Stimulated activated CD4-positive, alpha-beta T cell treated with anti-CD3 and anti-CD28 coated beads, Interleukin-12 subunit alpha, Interleukin-12 subunit beta, amount 100 ng/mL, for 48 hours (primary cell): ENCODE measurements around the gene CLASP1.
A peak's percentile ranks its signal among the peaks of the same experiment; 100 is the strongest.
"Not testable (repeated sequence)": the region's sequence is repeated elsewhere in the genome, so short reads cannot be mapped to it uniquely, and the experiment has no call there.

Experiments
- DNase-seq, 3 donors: peaks; one replicate each; pipeline ENCODE4 v3.0.0-alpha.2; 2020; ENCODE audit warnings: low read depth in 2 of 3, low spot score in 1 of 3

CLASP1 gene

DNA sequence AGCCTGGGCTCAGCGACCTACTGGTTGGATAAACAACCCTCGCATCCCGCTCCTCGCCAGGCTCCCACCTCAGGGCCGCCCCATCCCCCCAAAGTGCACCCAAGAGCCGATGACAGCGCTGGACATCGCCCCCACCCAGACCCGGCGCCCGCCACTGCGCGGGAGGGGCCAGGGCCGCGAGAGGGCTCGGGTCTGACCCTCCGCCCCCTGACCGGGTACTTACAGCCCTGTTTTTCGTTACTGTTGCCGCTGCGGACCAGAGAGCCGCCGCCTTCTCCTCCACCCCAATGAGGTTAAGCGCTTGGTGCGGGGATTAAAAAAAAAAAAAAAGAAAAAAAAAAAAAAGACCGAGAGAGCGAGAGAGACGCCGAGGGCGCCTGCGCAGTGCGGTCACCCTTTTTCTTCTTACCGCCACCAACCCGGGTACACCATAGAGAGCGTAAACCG, at the start of gene CLASP1:
CLASP1 (minus strand) TSS at position 314 of the 447 bp plus-strand sequence. CDS start 43,567 bp downstream, outside the sequence.
- peak; percentile 8 to 31 (median 21) for DNase-seq

DNA sequence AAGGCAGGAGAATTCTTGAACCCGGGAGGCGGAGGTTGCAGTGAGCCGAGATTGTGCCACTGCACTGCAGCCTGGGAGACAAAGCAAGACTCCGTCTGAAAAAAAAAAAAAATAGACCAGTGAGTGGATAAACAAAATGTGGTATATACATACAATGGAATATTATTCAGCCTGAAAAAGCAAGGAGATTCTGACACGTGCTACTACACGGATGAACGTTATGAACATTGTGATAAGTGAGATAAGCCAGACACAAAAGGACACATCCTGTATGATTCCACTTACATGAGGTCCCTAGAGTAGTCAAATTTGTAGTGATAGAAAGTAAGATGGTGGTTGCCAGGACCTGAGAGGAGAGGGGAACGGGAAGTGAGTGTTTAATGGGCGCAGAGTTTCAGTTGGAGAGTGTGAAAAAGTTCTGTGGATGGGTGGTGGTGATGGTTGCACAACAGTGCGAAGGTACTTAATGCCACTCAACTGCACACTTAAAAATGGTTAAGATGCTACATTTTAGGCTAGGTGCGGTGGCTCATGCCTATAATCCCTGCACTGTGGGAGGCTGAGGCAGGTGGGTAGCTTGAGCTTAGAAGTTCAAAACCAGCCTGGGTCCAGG, 49.2 kb upstream of the CLASP1 start:
- no peak for DNase-seq

DNA sequence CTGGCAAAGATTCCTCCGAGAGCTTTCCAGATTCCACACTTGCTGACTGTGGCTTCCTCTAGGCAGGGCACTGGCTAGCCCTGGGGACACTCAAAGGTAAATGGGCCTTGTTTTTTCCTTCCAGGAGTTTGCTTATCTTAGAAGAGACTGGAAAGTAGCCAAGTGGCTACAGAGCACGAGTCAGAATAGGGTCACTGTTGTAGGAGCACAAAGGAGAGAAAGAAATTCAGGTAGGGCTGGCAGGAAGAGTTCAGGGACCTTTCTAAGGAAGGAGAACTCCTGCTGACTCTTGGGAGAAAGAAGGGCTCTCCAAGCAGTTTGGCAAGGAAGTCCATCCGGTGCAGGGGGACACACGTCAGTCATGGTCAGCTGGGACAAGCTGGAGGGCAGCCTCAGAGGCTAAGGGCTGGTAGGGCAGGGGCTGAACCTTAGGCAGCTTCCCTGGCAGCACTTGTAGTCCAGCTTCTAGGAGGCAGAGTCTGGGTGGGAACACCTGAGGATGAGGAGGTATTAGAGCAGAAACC, 47.9 kb upstream of the CLASP1 start:
- no peak for DNase-seq

DNA sequence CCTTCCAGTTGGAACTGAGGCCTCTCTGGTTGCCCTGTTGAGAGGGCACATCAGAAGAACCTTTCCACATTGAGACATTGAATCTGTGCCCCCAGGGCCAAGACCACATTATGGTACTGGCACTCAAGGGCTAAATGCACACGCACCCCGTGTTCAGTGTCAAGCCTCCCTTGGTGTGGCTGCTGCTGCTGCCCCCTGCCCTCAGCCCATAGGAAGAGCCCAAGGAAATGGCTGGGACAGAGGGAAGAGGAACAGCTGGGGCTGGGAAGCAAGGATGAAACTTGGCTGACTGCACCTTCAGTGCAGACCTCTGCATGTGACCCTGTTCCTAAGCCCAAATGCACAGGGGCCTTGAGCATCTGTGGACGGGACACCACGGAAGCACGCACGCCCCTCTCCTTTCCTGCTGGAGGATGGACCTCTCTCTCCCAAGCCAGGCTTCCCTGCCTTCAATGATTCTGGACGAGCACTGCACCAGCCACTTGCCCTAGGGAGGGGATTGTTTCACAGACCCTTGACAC, 47.2 kb upstream of the CLASP1 start:
- no peak for DNase-seq

- no peak for DNase-seq
Observed at GRCh38 chr2:121695171-121695451, 45.8 kb upstream of the CLASP1 start.

DNA sequence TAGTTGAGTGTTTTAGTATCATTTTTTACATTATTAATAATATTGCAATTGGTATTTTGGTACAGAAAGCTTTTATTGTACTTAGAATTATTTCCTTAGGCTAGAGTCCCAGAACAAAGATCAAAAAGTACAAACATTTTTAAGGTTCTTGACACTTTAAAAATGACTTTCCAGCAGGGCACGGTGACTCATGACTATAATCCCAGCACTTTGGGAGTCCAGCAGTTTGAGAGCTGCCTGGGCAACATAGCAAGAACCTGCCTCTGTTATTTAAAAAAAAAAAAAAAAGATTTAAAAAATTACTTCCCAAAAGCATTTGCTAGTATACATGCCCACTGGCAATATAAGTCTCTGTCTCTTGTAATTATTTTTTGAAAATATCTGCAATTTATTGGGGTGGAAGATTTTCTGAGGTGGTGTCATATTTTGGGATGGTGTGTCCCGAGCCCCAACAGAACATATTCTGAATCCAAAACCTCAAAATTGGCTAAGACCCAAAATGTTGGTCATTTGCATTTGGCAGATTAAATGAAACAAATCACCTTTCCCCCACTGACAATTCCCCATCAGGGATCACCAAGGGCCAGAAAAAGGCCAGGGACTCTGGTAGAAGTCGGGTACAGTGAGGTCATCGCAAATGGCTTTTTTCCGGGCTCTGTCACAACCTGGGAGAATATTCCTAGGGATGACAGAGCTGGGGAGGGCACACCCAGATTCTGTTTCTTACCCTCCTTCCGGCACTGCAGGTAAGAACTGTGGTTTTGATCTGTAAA, 45.3 kb upstream of the CLASP1 start:
- no peak for DNase-seq

GRCh38 chr2:121690572-121690971, 41.3 kb upstream of the CLASP1 start:
- DNase-seq, result not testable (repeated sequence)

- DNase-seq, result no peak
Observed at GRCh38 chr2:121690095-121690494, 40.8 kb upstream of the CLASP1 start.

GRCh38 chr2:121689356-121689755, 40.1 kb upstream of the CLASP1 start:
- DNase-seq, result no peak

GRCh38 chr2:121688820-121689219, 39.6 kb upstream of the CLASP1 start:
- no peak for DNase-seq

DNA sequence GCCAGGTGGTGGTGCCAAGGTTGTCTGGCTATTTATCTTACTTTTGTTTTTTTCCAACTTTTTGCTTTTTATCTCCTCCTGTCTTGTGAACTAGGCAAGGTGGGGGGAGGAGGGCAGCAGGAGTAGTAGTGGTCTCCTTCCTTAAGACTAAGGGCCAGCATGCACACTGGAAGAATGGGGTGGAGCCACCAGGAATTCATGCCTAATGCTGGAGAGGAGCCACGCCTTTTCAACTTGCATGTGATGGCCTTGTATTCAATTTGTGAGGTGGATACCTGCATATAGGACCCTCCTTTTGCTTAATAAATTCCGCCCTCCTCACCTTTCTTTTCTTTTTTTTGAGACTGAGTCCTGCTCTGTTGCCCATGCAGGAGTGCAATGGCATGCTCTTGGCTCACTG, 37.6 kb upstream of the CLASP1 start:
- no peak for DNase-seq

DNA sequence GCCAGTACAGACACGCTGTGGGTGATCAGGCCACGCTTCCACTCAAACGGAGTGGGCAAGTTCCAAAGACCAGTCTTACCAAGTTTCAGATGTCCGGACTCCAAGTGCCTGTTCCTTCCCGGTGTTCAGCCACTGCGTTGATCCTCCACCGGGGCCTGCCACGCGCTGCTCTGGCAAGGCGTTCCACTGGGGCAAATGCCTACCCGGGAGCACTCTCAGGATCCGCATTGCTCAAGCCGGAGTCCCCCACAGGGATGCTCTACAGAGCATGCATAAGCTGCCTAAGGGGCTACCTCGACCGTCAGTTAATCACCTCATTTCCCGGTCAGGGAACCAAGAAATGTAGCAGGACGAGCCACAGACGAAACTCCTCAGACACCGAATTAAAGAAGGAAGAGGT, 37.0 kb upstream of the CLASP1 start:
- no peak for DNase-seq

DNA sequence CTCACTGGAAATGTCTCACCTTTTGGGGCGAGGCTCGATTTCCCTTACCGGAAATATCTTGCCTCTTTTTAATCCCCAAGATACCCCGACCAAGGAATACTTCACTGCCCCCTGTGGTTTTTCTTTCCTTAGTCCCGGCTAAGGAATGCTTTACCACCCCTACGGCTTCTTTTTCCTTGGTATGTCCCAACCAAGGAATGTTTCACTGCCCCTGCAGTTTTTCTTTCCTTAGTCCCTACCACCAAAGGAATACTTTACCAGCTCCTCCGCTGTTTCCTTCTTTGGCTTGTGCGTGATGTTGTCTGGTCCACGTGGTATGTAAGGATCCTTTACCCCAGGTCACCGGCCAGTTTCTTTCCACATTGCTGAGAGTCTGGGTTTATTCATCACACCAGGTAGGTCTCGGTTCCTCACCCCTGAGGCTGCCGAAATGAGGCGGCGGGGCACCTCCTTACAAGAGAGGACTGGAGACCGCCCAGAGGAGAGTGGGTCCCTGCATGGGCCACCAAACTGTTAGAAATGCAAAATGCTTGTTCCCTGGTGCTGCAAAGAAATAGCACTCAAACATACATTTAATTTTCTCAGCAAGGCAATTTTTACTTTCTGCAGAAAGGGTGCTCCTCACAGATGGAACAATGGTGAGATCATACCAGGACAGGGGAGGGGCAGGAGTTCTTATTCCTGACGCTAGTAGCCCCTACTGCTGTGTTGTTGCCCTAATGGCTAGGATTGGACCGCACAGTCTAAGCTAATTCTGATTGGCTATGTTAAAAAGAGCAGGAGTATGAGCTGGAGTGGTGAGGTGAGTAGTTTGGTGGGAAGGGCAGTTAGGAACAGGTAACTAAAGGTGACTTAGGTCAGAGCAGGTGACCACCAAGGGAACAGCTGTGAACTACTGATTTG, 33.4 kb upstream of the CLASP1 start:
- no peak for DNase-seq

GRCh38 chr2:121677855-121678254, 28.6 kb upstream of the CLASP1 start:
- no peak for DNase-seq

GRCh38 chr2:121671621-121672020, 22.4 kb upstream of the CLASP1 start:
- DNase-seq, result not testable (repeated sequence)

DNA sequence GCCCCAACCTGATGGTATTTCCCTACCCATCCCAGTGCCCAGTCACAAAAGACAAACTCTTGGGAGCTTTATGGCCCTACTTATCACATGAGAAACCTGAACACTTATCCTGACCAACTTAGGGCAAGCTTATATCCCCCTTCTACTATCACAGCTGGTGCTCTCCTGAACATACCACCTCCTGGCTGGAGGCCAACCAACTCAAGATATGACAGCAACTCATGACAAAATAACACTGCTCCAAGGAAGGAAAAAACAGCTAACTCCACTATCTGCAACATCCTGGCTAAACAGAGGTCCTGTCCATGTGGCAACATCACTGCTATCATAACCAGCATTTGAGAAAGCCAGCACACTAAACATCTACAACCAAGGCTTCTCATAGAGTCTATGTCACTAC, 20.9 kb upstream of the CLASP1 start:
- DNase-seq, result no peak

- DNase-seq, result no peak
Observed at GRCh38 chr2:121667618-121668017, 18.4 kb upstream of the CLASP1 start.

DNA sequence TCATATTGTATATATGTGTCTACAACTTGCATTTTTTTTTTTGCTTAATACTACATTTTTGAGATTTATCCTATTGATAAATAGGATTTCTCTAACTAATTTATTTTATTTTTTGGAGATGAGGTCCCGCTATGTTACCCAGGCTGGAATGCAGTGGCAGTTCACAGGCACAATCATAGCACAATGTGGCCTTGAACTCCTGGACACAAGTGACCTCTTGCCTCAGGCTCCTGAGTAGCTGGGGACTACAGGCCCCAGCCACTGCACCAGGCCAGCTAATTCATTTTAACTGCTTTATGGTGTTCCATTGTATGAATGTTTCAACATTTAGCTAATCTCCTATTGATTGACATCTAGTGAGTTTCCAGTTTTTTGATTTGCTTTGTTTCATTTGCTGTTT, 16.8 kb upstream of the CLASP1 start:
- no peak for DNase-seq

- DNase-seq, result no peak
Observed at GRCh38 chr2:121665504-121665903, 16.2 kb upstream of the CLASP1 start.

GRCh38 chr2:121664713-121665112, 15.5 kb upstream of the CLASP1 start:
- no peak for DNase-seq

- DNase-seq, result no peak
Observed at GRCh38 chr2:121664086-121664485, 14.8 kb upstream of the CLASP1 start.
